GM11168 (cell line): ENCODE data around the gene FADS1.

ENCODE experiments used
- in situ Hi-C: fragments of 300-500 bp; cut with MboI; formaldehyde crosslinking; loops from one replicate; pipeline ENCODE4 v1.12.0; 2022; ENCODE audit warnings: low sequenced_read_pairs; ENCODE audit not compliant: unreplicated experiment

The FADS1 gene

GRCh38 chr11:61847914-61848581, 31.2 kb upstream of the FADS1 start:
- in situ Hi-C loops, result no loop called here

GRCh38 chr11:61846362-61847020, 29.7 kb upstream of the FADS1 start:
- in situ Hi-C loops, result no loop called here

GRCh38 chr11:61844909-61845565, 28.2 kb upstream of the FADS1 start:
- in situ Hi-C loops, result no loop called here

GRCh38 chr11:61842528-61842820, 25.7 kb upstream of the FADS1 start:
- in situ Hi-C loops, result no loop called here

GRCh38 chr11:61841636-61842527, 25.1 kb upstream of the FADS1 start:
- in situ Hi-C loops, result no loop called here

GRCh38 chr11:61840371-61840770, 23.6 kb upstream of the FADS1 start:
- in situ Hi-C loops, result no loop called here

GRCh38 chr11:61839742-61840141, 22.9 kb upstream of the FADS1 start:
- in situ Hi-C loops, result no loop called here

- in situ Hi-C loops, result no loop called here
These were observed 22.1 kb upstream of the FADS1 start for GRCh38 chr11:61838921-61839320.

- in situ Hi-C loops, result no loop called here
These were observed 21.7 kb upstream of the FADS1 start for GRCh38 chr11:61838501-61838900.

- in situ Hi-C loops, result no loop called here
These were observed 20.7 kb upstream of the FADS1 start for GRCh38 chr11:61837411-61838005.

GRCh38 chr11:61836193-61836592, 19.4 kb upstream of the FADS1 start:
- in situ Hi-C loops, result no loop called here

- in situ Hi-C loops, result no loop called here
These were observed 17.7 kb upstream of the FADS1 start for GRCh38 chr11:61834278-61835048.

- in situ Hi-C loops, result no loop called here
These were observed 17.1 kb upstream of the FADS1 start for GRCh38 chr11:61833926-61834277.

- in situ Hi-C loops, result no loop called here
These were observed 16.7 kb upstream of the FADS1 start for GRCh38 chr11:61833471-61833870.

- in situ Hi-C loops, result no loop called here
These were observed 16.0 kb upstream of the FADS1 start for GRCh38 chr11:61832754-61833153.

GRCh38 chr11:61832207-61832606, 15.4 kb upstream of the FADS1 start:
- in situ Hi-C loops, result no loop called here

- in situ Hi-C loops, result no loop called here
These were observed 13.7 kb upstream of the FADS1 start for GRCh38 chr11:61830237-61831105.

- in situ Hi-C loops, result no loop called here
These were observed 13.0 kb upstream of the FADS1 start for GRCh38 chr11:61829806-61830205.
